Smooth muscle cell (in vitro differentiated cells): ENCODE measurements around the gene ZNF225. TPM values are rescaled to one million over a fixed set of nuclear protein-coding genes. Genes with fewer than 3 reads are reported as not detected.

Source experiments
- DNase-seq: peaks from one replicate; lab custom pipeline; 2025; ENCODE audit not compliant: unreplicated experiment; lab: John Stamatoyannopoulos, UW
- H2AFZ ChIP-seq: fragments of 200-600 bp; sonication (generic); 2 replicates; pipeline ENCODE4 v1.6.0; 2016; ENCODE audit warnings: antibody characterized with exemption, low read depth, mild to moderate bottlenecking
- H3F3A ChIP-seq: fragments of 200-600 bp; sonication (generic); 2 replicates; pipeline ENCODE4 v1.6.0; 2017; ENCODE audit warnings: antibody characterized with exemption, low read depth
- H3K27ac ChIP-seq: fragments of 200-600 bp; sonication (generic); 2 replicates; pipeline ENCODE4 v1.5.1; 2016; ENCODE audit warnings: low read depth, mild to moderate bottlenecking
- H3K27me3 ChIP-seq: fragments of 200-600 bp; sonication (generic); 2 replicates; pipeline ENCODE4 v1.6.1; 2016; ENCODE audit warnings: low read depth, mild to moderate bottlenecking
- H3K36me3 ChIP-seq: fragments of 200-600 bp; sonication (generic); 2 replicates; pipeline ENCODE4 v1.5.1; 2016; ENCODE audit warnings: low read depth
- H3K4me1 ChIP-seq: fragments of 200-600 bp; sonication (generic); 2 replicates; pipeline ENCODE4 v1.5.1; 2016; ENCODE audit warnings: low read depth
- H3K4me2 ChIP-seq: fragments of 200-600 bp; sonication (generic); 2 replicates; pipeline ENCODE4 v1.6.0; 2016; ENCODE audit warnings: mild to moderate bottlenecking
- H3K4me3 ChIP-seq: fragments of 200-600 bp; sonication (generic); 2 replicates; pipeline ENCODE4 v1.5.1; 2016; ENCODE audit warnings: mild to moderate bottlenecking
- H3K79me2 ChIP-seq: fragments of 200-600 bp; sonication (generic); 2 replicates; pipeline ENCODE4 v1.6.0; 2016; ENCODE audit warnings: low read depth, mild to moderate bottlenecking
- H3K9ac ChIP-seq: fragments of 200-600 bp; sonication (generic); 2 replicates; pipeline ENCODE4 v1.6.0; 2016; ENCODE audit warnings: low read depth
- H3K9me3 ChIP-seq: fragments of 200-600 bp; sonication (generic); replicated peaks from 2 replicates; pipeline ENCODE4 v1.5.1; 2016; ENCODE audit warnings: low read depth
- H4K20me1 ChIP-seq: fragments of 200-600 bp; sonication (generic); 2 replicates; pipeline ENCODE4 v1.6.0; 2016; ENCODE audit warnings: low read depth
- WGBS: methylation state at CpG from one replicate; pipeline ENCODE4 v1.1.7; 2016; ENCODE audit warnings: low lambda C conversion rate; 5-methylcytosine and 5-hydroxymethylcytosine counted together
- polyA plus RNA-seq: library from polyadenylated mRNA; unstranded; fragments of >200 nt; fragmentation: Nextera tagmentation; extraction: Ambion mirVana; gene quantifications from 2 replicates; pipeline ENCODE4 v1.2.1, GENCODE V29; 2016
- small RNA-seq: library from RNA; depleted of rRNA; stranded (forward); fragments of <200 nt; gene quantifications from one replicate; pipeline ENCODE3, GENCODE V24; 2014
- total RNA-seq: library from RNA; depleted of rRNA; stranded (reverse); fragments of >200 nt; gene quantifications from 2 replicates; pipeline ENCODE4 v1.2.3, GENCODE V29; 2014
- TF ChIP-seq, protein P1 (sequence below): fragments of 200-600 bp; sonication (generic); IDR thresholded peaks from 2 replicates; pipeline ENCODE4 v1.5.1; 2017; ENCODE audit warnings: borderline replicate concordance, mild to moderate bottlenecking, antibody characterized with exemption; ENCODE audit not compliant: insufficient read depth, poor library complexity, severe bottlenecking

Gene ZNF225
- total and polyA plus RNA-seq, 2 experiments from 2014 or later: 3.1 to 3.3 TPM

GRCh38 chr19:44180968-44181367, 67.8 kb downstream of the ZNF225 start:
- no peaks in the 10 kb centered on the region for H3K4me1 ChIP-seq
- H3K36me3 ChIP-seq: peaks cover 19% of the 10 kb centered on the region
- no peak overlapping the region for H2AFZ ChIP-seq
- H3K79me2 ChIP-seq: no peaks in the 10 kb centered on the region
- no peak overlapping the region for H3K27ac ChIP-seq
- no peak for DNase-seq
- no peak overlapping the region for H3K9ac ChIP-seq
- no peak overlapping the region for H3K4me3 ChIP-seq
- no peaks in the 10 kb centered on the region for H3K27me3 ChIP-seq
- H3K4me2 ChIP-seq: no peak overlapping the region
- H3F3A ChIP-seq: no peaks in the 10 kb centered on the region
- TF ChIP-seq, protein P1, sequence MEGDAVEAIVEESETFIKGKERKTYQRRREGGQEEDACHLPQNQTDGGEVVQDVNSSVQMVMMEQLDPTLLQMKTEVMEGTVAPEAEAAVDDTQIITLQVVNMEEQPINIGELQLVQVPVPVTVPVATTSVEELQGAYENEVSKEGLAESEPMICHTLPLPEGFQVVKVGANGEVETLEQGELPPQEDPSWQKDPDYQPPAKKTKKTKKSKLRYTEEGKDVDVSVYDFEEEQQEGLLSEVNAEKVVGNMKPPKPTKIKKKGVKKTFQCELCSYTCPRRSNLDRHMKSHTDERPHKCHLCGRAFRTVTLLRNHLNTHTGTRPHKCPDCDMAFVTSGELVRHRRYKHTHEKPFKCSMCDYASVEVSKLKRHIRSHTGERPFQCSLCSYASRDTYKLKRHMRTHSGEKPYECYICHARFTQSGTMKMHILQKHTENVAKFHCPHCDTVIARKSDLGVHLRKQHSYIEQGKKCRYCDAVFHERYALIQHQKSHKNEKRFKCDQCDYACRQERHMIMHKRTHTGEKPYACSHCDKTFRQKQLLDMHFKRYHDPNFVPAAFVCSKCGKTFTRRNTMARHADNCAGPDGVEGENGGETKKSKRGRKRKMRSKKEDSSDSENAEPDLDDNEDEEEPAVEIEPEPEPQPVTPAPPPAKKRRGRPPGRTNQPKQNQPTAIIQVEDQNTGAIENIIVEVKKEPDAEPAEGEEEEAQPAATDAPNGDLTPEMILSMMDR: no peak
- peaks cover 29% of the 10 kb centered on the region for H3K9me3 ChIP-seq
- no peaks in the 10 kb centered on the region for H4K20me1 ChIP-seq

DNA sequence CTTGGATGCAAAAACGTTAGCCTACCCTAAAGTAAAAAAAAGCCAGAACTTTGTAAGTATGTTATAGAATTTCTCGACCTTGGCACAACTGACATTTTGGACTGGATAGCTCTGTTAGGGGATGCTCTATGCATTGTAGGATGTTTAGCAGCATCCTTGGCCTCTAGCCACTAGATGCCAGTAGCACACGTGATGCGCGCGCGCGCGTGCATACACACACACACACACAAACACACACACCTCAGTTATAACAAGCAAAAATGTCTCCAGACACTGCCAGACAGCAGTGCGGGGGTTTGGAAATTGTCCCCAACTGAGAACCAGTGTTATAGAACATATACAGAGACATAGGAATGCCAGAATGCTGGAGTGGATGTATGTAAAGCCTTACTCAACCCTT, 68.9 kb downstream of the ZNF225 start:
- Histone ChIP-seq H3K4me2 (no peak overlapping the region), H3K27ac (no peak overlapping the region), H3K36me3 (peaks cover 7% of the 10 kb centered on the region), H2AFZ (no peak overlapping the region), H4K20me1 (no peaks in the 10 kb centered on the region), H3K9ac (no peak overlapping the region), H3K79me2 (no peaks in the 10 kb centered on the region), H3K4me1 (no peaks in the 10 kb centered on the region), H3K27me3 (no peaks in the 10 kb centered on the region), H3K9me3 (peaks cover 17% of the 10 kb centered on the region), H3F3A (no peaks in the 10 kb centered on the region), H3K4me3 (no peak overlapping the region)
- WGBS: 91% methylated on average over 10 of the region's 10 CpGs
- DNase-seq: no peak
- TF ChIP-seq, protein P1: no peak

Small RNA genes within 50 kb of the gene (small RNA-seq; reads per million reads assigned to genes)
- gene RNU6-902P: not detected

Other genes with a start within 250 kb of the ZNF225 start
- gene ZNF404, start 229.4 kb upstream of the ZNF225 start, total RNA-seq: 11.3 and 12.5 TPM in 2 replicates
- 8.6 and 10.2 TPM in 2 replicates for gene ZNF404, start 229.4 kb upstream of the ZNF225 start, polyA plus RNA-seq
- 6.1 and 14.8 TPM in 2 replicates for gene ZNF45, start 178.1 kb upstream of the ZNF225 start, total RNA-seq
- gene ZNF45, start 178.1 kb upstream of the ZNF225 start, polyA plus RNA-seq: 5.7 and 6.7 TPM in 2 replicates
- 4.9 and 6.6 TPM in 2 replicates for gene ZNF221, start 162.2 kb upstream of the ZNF225 start, total RNA-seq
- gene ZNF221, start 162.2 kb upstream of the ZNF225 start, polyA plus RNA-seq: 1.3 and 1.9 TPM in 2 replicates
- 4.1 and 11.9 TPM in 2 replicates for gene ZNF155, start 129.2 kb upstream of the ZNF225 start, total RNA-seq
- gene ZNF155, start 129.2 kb upstream of the ZNF225 start, polyA plus RNA-seq: 1.2 and 5.5 TPM in 2 replicates
- gene ZNF230, start 110.4 kb upstream of the ZNF225 start, total RNA-seq: 10.0 and 17.3 TPM in 2 replicates
- gene ZNF230, start 110.4 kb upstream of the ZNF225 start, polyA plus RNA-seq: 1.2 and 4.4 TPM in 2 replicates
- gene ZNF222, start 88.0 kb upstream of the ZNF225 start, total RNA-seq: 5.3 and 13.5 TPM in 2 replicates
- 5.2 and 5.9 TPM in 2 replicates for gene ZNF222, start 88.0 kb upstream of the ZNF225 start, polyA plus RNA-seq
- 5.5 and 10.2 TPM in 2 replicates for gene ZNF223, start 61.4 kb upstream of the ZNF225 start, total RNA-seq
- 5.1 and 6.6 TPM in 2 replicates for gene ZNF223, start 61.4 kb upstream of the ZNF225 start, polyA plus RNA-seq
- 2.4 and 3.2 TPM in 2 replicates for gene ZNF284, start 41.2 kb upstream of the ZNF225 start, total RNA-seq
- 0.91 and 1.3 TPM in 2 replicates for gene ZNF284, start 41.2 kb upstream of the ZNF225 start, polyA plus RNA-seq
- gene ZNF224, start 19.0 kb upstream of the ZNF225 start, total RNA-seq: 22.4 and 27.1 TPM in 2 replicates
- gene ZNF224, start 19.0 kb upstream of the ZNF225 start, polyA plus RNA-seq: 7.3 and 19.1 TPM in 2 replicates
- gene ZNF234, start 28.2 kb downstream of the ZNF225 start, total RNA-seq: 4.6 and 4.8 TPM in 2 replicates
- 3.2 and 3.8 TPM in 2 replicates for gene ZNF234, start 28.2 kb downstream of the ZNF225 start, polyA plus RNA-seq
- 38.2 and 42.3 TPM in 2 replicates for gene ZNF226, start 51.7 kb downstream of the ZNF225 start, total RNA-seq
- gene ZNF226, start 51.7 kb downstream of the ZNF225 start, polyA plus RNA-seq: 36.0 and 39.4 TPM in 2 replicates
- gene ZNF227, start 99.1 kb downstream of the ZNF225 start, total RNA-seq: 11.7 and 14.5 TPM in 2 replicates
- gene ZNF227, start 99.1 kb downstream of the ZNF225 start, polyA plus RNA-seq: 5.9 and 7.1 TPM in 2 replicates
- gene ZNF233, start 146.5 kb downstream of the ZNF225 start, total RNA-seq: 1.6 TPM in 1 of 2 replicates, not detected in the other
- gene ZNF233, start 146.5 kb downstream of the ZNF225 start, polyA plus RNA-seq: 0.72 and 0.86 TPM in 2 replicates
- gene ZNF235, start 191.6 kb downstream of the ZNF225 start, total RNA-seq: 0.85 and 5.5 TPM in 2 replicates
- 1.3 and 1.5 TPM in 2 replicates for gene ZNF235, start 191.6 kb downstream of the ZNF225 start, polyA plus RNA-seq
- 6.9 and 7.8 TPM in 2 replicates for gene ZNF112, start 243.3 kb downstream of the ZNF225 start, total RNA-seq
- 2.0 and 2.2 TPM in 2 replicates for gene ZNF112, start 243.3 kb downstream of the ZNF225 start, polyA plus RNA-seq